ENCODE data around the gene RSAD1. TPM values are rescaled to one million over a fixed set of nuclear protein-coding genes. Genes with fewer than 3 reads are reported as not detected.

Gene RSAD1
- 36.2 and 42.2 TPM in 2 replicates for total RNA-seq

DNA sequence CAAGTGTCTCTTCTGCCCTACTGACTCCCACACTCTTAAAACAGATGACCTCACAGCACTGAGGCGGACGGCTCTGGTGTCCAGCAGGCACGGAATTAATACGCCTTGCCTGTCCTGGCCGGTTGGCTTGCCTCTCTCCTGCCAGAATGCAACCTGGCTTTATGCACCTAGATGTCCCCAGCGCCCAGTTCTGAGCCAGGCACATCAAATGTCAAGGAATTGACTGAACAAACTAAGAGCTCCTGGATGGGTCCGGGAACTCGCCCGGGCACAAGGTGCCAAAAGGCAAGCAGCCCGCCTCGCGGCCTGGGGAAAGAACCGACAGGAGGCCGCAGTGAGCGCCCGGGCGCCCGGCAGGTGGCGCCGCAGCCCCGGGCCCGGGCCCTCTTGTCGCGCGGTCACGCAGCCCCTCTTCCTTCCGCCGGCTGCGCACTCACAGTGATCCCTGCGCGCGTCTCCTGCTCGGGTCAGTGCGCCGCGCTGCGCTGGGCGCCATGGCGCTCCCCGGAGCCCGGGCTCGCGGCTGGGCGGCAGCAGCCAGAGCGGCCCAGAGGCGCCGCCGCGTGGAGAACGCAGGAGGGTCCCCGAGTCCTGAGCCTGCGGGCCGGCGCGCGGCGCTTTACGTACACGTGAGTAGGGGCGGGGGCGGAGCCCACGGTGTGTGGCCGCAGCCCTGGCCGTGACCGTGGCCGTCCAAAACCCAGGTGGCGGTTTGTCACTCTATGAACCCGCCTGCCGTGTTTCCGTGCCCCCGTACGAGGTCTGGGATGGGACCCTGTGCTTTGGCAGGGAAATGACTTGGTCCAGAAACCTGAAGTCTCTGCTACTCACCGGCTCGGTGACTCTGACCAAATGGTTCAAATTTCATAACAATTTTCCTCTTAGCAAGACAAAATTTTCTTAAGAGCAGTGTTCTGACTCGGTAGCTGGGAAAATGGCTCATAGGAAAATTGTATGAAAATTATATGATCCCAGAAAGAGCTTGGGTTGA is at the start of gene RSAD1:
TSS of gene RSAD1 (plus strand) at position 470 of the 991 bp plus-strand sequence. CDS start at position 495, 25 bp downstream.
- DNase-seq = peak; percentile 84
- peak within 1 kb of the TSS; percentile 90 for H3K27ac Mint-ChIP-seq
- H3K4me1 Mint-ChIP-seq = peaks cover 19% of the 10 kb centered on the region
- intact Hi-C loops (cut with micrococcal nuclease) = loop anchor here (1.0 to 2.0 kb wide), 11 partner anchors 30 to 228 kb away; partner anchors contain the start of genes ACSF2, ANKRD40, CACNA1G and LRRC59
- peaks cover 25% of the 10 kb centered on the region for H3K36me3 Mint-ChIP-seq (ENCODE audit: low read depth)
- ChIA-PET POLR2A (interaction anchor here (0.6 to 1.9 kb wide), 9 partner anchors 10 to 798 kb away, joined by 3 to 20 read pairs (median 5); partner anchors contain the start of genes ACSF2, CHAD, LRRC59 and TOB1), CTCF (interaction anchor here (0.8 to 2.9 kb wide), 11 partner anchors 8 to 116 kb away, joined by 3 to 29 read pairs (median 4); partner anchors contain the start of gene LRRC59)
- H3K27me3 Mint-ChIP-seq = peaks cover 3% of the 10 kb centered on the region
- H3K9me3 Mint-ChIP-seq = no peaks in the 10 kb centered on the region
- peak; percentile 95 for ATAC-seq (ENCODE audit: low read depth)
- H3K4me3 Mint-ChIP-seq = peak within 1 kb of the TSS; percentile 86
- TF ChIP-seq, protein P1, sequence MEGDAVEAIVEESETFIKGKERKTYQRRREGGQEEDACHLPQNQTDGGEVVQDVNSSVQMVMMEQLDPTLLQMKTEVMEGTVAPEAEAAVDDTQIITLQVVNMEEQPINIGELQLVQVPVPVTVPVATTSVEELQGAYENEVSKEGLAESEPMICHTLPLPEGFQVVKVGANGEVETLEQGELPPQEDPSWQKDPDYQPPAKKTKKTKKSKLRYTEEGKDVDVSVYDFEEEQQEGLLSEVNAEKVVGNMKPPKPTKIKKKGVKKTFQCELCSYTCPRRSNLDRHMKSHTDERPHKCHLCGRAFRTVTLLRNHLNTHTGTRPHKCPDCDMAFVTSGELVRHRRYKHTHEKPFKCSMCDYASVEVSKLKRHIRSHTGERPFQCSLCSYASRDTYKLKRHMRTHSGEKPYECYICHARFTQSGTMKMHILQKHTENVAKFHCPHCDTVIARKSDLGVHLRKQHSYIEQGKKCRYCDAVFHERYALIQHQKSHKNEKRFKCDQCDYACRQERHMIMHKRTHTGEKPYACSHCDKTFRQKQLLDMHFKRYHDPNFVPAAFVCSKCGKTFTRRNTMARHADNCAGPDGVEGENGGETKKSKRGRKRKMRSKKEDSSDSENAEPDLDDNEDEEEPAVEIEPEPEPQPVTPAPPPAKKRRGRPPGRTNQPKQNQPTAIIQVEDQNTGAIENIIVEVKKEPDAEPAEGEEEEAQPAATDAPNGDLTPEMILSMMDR (IDR thresholded peaks at IDR 0.05) = no peak

DNA sequence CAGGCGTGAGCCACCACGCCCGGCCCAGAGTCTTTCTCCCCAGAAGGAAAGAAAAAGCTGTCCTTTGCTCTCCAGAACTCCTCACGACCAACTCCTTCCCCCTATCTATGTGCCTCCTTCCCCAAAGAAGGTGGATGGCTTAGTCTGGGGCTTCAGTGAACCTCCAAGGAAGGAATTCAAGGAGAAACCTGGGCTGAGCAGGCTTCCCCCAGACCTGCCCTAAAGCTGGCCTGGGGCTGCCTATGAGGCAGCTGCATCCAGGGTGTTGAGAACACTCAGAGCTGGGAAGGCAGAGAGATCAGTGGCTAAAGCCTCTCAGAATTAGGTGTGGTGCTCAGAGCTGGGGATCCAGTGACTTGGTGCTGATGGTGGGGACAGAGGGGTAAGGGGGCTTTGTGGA is 48.9 kb upstream of the RSAD1 start:
- ATAC-seq (ENCODE audit: low read depth) (no peak), DNase-seq (no peak)
- H3K27ac Mint-ChIP-seq = no peak overlapping the region
- no peaks in the 10 kb centered on the region for H3K9me3 Mint-ChIP-seq
- intact Hi-C loops (cut with micrococcal nuclease) = no loop called here
- ChIA-PET CTCF (no interaction called here), POLR2A (interaction anchor here (1.5 kb wide), 1 partner anchor 33 kb away, joined by 3 read pairs; the partner anchor contains the start of gene LRRC59)
- H3K4me1 Mint-ChIP-seq = peaks cover 26% of the 10 kb centered on the region
- no peaks in the 10 kb centered on the region for H3K27me3 Mint-ChIP-seq
- no peak overlapping the region for H3K4me3 Mint-ChIP-seq
- TF ChIP-seq, protein P1 (IDR thresholded peaks at IDR 0.05) = no peak
- peaks cover 10% of the 10 kb centered on the region for H3K36me3 Mint-ChIP-seq (ENCODE audit: low read depth)

DNA sequence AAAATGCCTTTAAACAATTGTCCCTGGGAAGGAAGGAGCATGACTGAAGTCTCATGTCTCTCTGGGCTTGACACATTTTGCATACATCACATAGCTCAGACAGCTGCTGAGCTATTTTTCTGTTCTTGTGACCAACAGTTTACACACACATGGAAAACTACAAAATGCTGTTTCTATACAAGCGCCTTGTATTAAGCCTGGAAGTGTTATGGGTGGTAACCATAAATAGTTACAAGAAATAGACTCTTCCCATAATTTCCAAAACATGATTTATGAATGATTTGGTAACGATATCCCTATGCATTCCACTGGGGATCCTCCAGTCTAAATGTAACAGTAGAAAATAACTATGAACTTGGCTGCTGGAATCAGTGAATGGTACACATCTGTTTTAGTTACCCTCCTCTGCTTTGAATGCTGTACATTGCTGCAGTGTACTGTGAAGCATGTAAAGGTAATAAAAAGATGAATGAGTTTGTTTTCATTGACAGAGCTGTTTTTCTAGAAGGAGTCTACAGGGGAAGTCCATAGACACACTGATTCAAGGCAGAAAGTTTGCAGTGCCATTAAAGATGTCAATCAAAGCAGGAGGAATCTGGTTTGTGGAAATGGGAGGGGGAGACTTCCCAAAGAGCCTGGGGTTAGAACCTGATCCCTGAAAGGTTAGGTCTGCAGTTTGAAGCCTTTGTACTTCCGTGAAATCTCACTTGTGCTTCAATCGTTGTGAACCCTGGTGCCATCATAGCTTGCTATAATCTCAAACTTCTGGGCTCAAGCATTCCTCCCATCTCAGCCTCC is 47.6 kb upstream of the RSAD1 start:
- Mint-ChIP-seq H3K4me3 (no peak overlapping the region), H3K27me3 (no peaks in the 10 kb centered on the region), H3K9me3 (no peaks in the 10 kb centered on the region), H3K27ac (no peak overlapping the region), H3K36me3 (ENCODE audit: low read depth) (peaks cover 8% of the 10 kb centered on the region), H3K4me1 (peaks cover 19% of the 10 kb centered on the region)
- CTCF ChIA-PET = interaction anchor here (1.7 kb wide), 1 partner anchor 48 kb away, joined by 3 read pairs; no protein-coding TSS in a partner anchor
- intact Hi-C loops (cut with micrococcal nuclease) = no loop called here
- DNase-seq (no peak), ATAC-seq (ENCODE audit: low read depth) (no peak)
- TF ChIP-seq, protein P1 (IDR thresholded peaks at IDR 0.05) = no peak
- POLR2A ChIA-PET = interaction anchor here (0.6 to 0.7 kb wide), 2 partner anchors 10 to 238 kb away, joined by 3 read pairs; no protein-coding TSS in a partner anchor

DNA sequence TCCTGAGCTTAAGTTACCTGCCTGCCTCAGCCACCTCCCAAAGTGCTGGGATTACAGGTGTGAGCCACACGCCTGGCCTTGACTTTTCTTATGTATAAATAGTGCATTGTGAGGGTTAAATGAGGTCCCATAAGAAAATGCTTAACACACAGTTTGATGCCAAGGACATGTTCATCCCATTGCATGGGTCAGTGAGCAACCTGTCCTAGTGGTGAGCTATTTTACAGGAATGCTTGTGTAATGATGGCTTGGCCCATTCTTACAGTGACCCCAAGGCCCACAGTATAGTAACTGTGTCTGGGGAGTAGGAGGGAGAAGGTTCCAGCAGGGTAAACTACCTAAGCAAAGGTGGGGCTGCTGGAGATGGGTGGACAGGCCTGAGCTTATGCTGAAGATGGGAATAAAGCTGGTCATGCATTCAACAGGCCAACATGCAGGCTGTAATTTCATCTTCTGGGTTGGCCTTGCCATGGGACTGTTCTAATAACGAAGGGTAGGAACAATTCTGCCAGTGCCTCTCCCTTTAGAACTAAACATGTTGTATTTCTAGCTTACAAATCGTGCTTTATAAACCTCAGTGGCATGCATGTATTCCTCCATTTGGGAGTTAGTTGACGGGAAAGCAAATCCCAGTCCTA is 46.4 kb upstream of the RSAD1 start:
- CTCF ChIA-PET = interaction anchor here (1.7 kb wide), 1 partner anchor 47 kb away, joined by 3 read pairs; no protein-coding TSS in a partner anchor

More for the DNA sequence above, 46.4 kb upstream of the RSAD1 start:
- DNase-seq (no peak), ATAC-seq (ENCODE audit: low read depth) (no peak)
- H3K27me3 Mint-ChIP-seq = no peaks in the 10 kb centered on the region
- H3K4me3 Mint-ChIP-seq = no peak overlapping the region
- TF ChIP-seq, protein P1 (IDR thresholded peaks at IDR 0.05) = no peak
- intact Hi-C loops (cut with micrococcal nuclease) = no loop called here
- POLR2A ChIA-PET = no interaction called here
- no peak overlapping the region for H3K27ac Mint-ChIP-seq
- peaks cover 10% of the 10 kb centered on the region for H3K36me3 Mint-ChIP-seq (ENCODE audit: low read depth)
- H3K4me1 Mint-ChIP-seq = peaks cover 11% of the 10 kb centered on the region
- no peaks in the 10 kb centered on the region for H3K9me3 Mint-ChIP-seq

Measured in activated B cell treated with CpG ODN at 0.5 μM for 24 hours (primary cell).